Natural killer cell (primary cell): ENCODE data around the gene SNRPE. TPM values are rescaled to one million over a fixed set of nuclear protein-coding genes. Genes with fewer than 3 reads are reported as not detected.

ENCODE experiments used
- ATAC-seq, 3 donors: fragments of 150-1000 bp in 2 of 3; fragments of 200-7000 bp in 1 of 3; cut with Tn5 transposase; 1 replicate in 1 of 3; 2 replicates in 2 of 3; pipeline ENCODE4 v1.10.0; 2021; ENCODE audit warnings: mild to moderate bottlenecking in 2 of 3, moderate library complexity in 2 of 3
- DNase-seq, 2 donors: peaks; one replicate each; pipeline versions ENCODE4 v3.0.0 to v3.0.0-alpha.2; 2013 to 2021; ENCODE audit warnings: mixed read lengths in 1 of 2
- H3K27ac ChIP-seq: one replicate; pipeline ENCODE4 v1.5.1; 2013; ENCODE audit warnings: mild to moderate bottlenecking, low read length
- H3K27me3 ChIP-seq: one replicate; pipeline ENCODE4 v1.6.1; 2013; ENCODE audit warnings: low read length; ENCODE audit not compliant: control insufficient read depth, insufficient read depth
- H3K36me3 ChIP-seq: one replicate; pipeline ENCODE4 v1.6.1; 2013; ENCODE audit warnings: low read length; ENCODE audit not compliant: control insufficient read depth, insufficient read depth
- H3K4me1 ChIP-seq: one replicate; pipeline ENCODE4 v1.6.1; 2013; ENCODE audit warnings: low read length; ENCODE audit not compliant: control insufficient read depth, insufficient read depth
- H3K4me3 ChIP-seq: one replicate; pipeline ENCODE4 v1.5.1; 2013; ENCODE audit warnings: low read length
- H3K9me3 ChIP-seq: one replicate; pipeline ENCODE4 v1.6.1; 2013; ENCODE audit warnings: low read length; ENCODE audit not compliant: control insufficient read depth, insufficient read depth
- H3K27ac Mint-ChIP-seq, 2 donors: one replicate each; pipeline ENCODE4 v1.8.0; 2022; ENCODE audit warnings: mild to moderate bottlenecking in 2 of 2, mixed read lengths in 2 of 2, moderate library complexity in 1 of 2
- H3K27me3 Mint-ChIP-seq, 2 donors: one replicate each; pipeline ENCODE4 v1.8.0; 2022; ENCODE audit warnings: low read depth in 2 of 2, mixed read lengths in 2 of 2
- H3K36me3 Mint-ChIP-seq: one replicate; pipeline ENCODE4 v1.8.0; 2022; ENCODE audit warnings: mixed read lengths
- H3K4me1 Mint-ChIP-seq, 2 donors: one replicate each; pipeline ENCODE4 v1.8.0; 2022; ENCODE audit warnings: mixed read lengths in 2 of 2
- H3K4me3 Mint-ChIP-seq: one replicate; pipeline ENCODE4 v1.8.0; 2022; ENCODE audit warnings: mild to moderate bottlenecking, moderate library complexity, mixed read lengths
- H3K9me3 Mint-ChIP-seq, 2 donors: one replicate each; pipeline ENCODE4 v1.8.0; 2022; ENCODE audit warnings: mixed read lengths in 2 of 2
- CTCF ChIP-seq: fragments of 200-600 bp; IDR thresholded peaks from one replicate; pipeline ENCODE4 v1.8.0; 2022; ENCODE audit warnings: antibody characterized with exemption
- WGBS: methylation state at CpG from one replicate; pipeline ENCODE4 v1.1.7; 2013; ENCODE audit warnings: missing lambda C conversion rate; ENCODE audit not compliant: insufficient coverage; 5-methylcytosine and 5-hydroxymethylcytosine counted together
- intact Hi-C: fragments of 100-400 bp; cut with micrococcal nuclease; formaldehyde crosslinking; loops from one replicate; pipeline ENCODE4 v1.14.2; 2022
- total RNA-seq, 4 donors: library from RNA; stranded (reverse); fragments of 120-200 nt in 1 of 4; gene quantifications; one replicate each; pipeline versions ENCODE4 v1.2.3 to v1.2.4, GENCODE V29; 2013 to 2022

The SNRPE gene
- total RNA-seq, 3 donors from 2014 or later (not counting 1 experiment from before 2014, with no cell fraction given) = 48.6 to 57.9 (median 54.4) TPM

GRCh38 chr1:203888807-203889251 is 27.4 kb downstream of the SNRPE start:
- H3K27me3 Mint-ChIP-seq = peaks cover 0 to 3% of the 10 kb centered on the region in 2 donors
- TF ChIP-seq CTCF = no peak
- ATAC-seq = no peak
- no peak overlapping the region for H3K27ac Mint-ChIP-seq
- no peak for DNase-seq
- no peak overlapping the region for H3K4me3 Mint-ChIP-seq
- Histone ChIP-seq H3K27ac (no peak overlapping the region), H3K4me3 (no peak overlapping the region), H3K27me3 (no peaks in the 10 kb centered on the region), H3K36me3 (no peaks in the 10 kb centered on the region), H3K9me3 (no peaks in the 10 kb centered on the region), H3K4me1 (no peaks in the 10 kb centered on the region)
- no peaks in the 10 kb centered on the region for H3K9me3 Mint-ChIP-seq
- intact Hi-C loops = no loop called here
- H3K4me1 Mint-ChIP-seq = no peaks in the 10 kb centered on the region
- H3K36me3 Mint-ChIP-seq = peaks cover 3% of the 10 kb centered on the region

- H3K27me3 ChIP-seq = no peaks in the 10 kb centered on the region
- H3K9me3 ChIP-seq = peaks cover 2% of the 10 kb centered on the region
- no peak overlapping the region for H3K4me3 ChIP-seq
- 82% methylated on average over 1 of the region's 2 CpGs for WGBS
- H3K4me1 ChIP-seq = no peaks in the 10 kb centered on the region
- H3K36me3 Mint-ChIP-seq = peaks cover 13% of the 10 kb centered on the region
- H3K36me3 ChIP-seq = no peaks in the 10 kb centered on the region
- no peak overlapping the region for H3K27ac ChIP-seq
- H3K4me1 Mint-ChIP-seq = no peaks in the 10 kb centered on the region
- H3K4me3 Mint-ChIP-seq = no peak overlapping the region
- no peak for ATAC-seq
- H3K9me3 Mint-ChIP-seq = peaks cover 2 to 5% of the 10 kb centered on the region in 2 donors
- intact Hi-C loops = no loop called here
- no peak overlapping the region for H3K27ac Mint-ChIP-seq
- no peak for TF ChIP-seq CTCF
- peaks cover 0 to 6% of the 10 kb centered on the region in 2 donors for H3K27me3 Mint-ChIP-seq
- DNase-seq = no peak
Measured at GRCh38 chr1:203891950-203892349, 30.6 kb downstream of the SNRPE start.

GRCh38 chr1:203898458-203899352 is 37.3 kb downstream of the SNRPE start:
- peaks cover 11% of the 10 kb centered on the region for H3K36me3 Mint-ChIP-seq
- H3K27ac Mint-ChIP-seq = no peak overlapping the region
- H3K27me3 Mint-ChIP-seq = peaks cover 0 to 4% of the 10 kb centered on the region in 2 donors
- H3K4me1 Mint-ChIP-seq = no peaks in the 10 kb centered on the region
- 93% methylated on average over 12 of the region's 12 CpGs for whole genome bisulfite sequencing
- DNase-seq = no peak
- Histone ChIP-seq H3K9me3 (peaks cover 2% of the 10 kb centered on the region), H3K4me1 (no peaks in the 10 kb centered on the region), H3K36me3 (no peaks in the 10 kb centered on the region), H3K4me3 (no peak overlapping the region), H3K27me3 (no peaks in the 10 kb centered on the region), H3K27ac (no peak overlapping the region)
- TF ChIP-seq CTCF = no peak
- no peak overlapping the region for H3K4me3 Mint-ChIP-seq
- ATAC-seq = no peak
- intact Hi-C loops = no loop called here
- peaks cover 2 to 5% of the 10 kb centered on the region in 2 donors for H3K9me3 Mint-ChIP-seq
